ENCODE results near the gene EPB42. TPM values are rescaled to one million over a fixed set of nuclear protein-coding genes. Genes with fewer than 3 reads are reported as not detected.

The EPB42 gene
- total RNA-seq, 1 experiment from 2014 or later, result not detected

GRCh38 chr15:43218908-43219706 is 1.7 kb downstream of the EPB42 start:
- ATAC-seq, result peak; percentile 82
- H3K4me3 ChIP-seq (replicated peaks in 1 of 2; ENCODE audit: low read depth in 1 of 2, low read length in 2 of 2), result no peak overlapping the region
- POLR2A ChIA-PET, result no interaction called here
- no peaks in the 10 kb centered on the region for H3K9me2 ChIP-seq (ENCODE audit: insufficient read depth)
- H4K20me1 ChIP-seq (ENCODE audit: insufficient read depth), result no peaks in the 10 kb centered on the region
- no TSS peak for BruUV-seq (replicated peaks)
- TF ChIP-seq REST (IDR thresholded peaks at IDR 0.05; ENCODE audit: low read depth), result no peak
- no peak for TF ChIP-seq SP1 (IDR thresholded peaks at IDR 0.05; ENCODE audit: low read depth)
- TF ChIP-seq CTCF (IDR thresholded peaks at IDR 0.05 in 2 of 3, conservative IDR thresholded peaks at IDR 0.05 in 1 of 3; ENCODE audit: borderline replicate concordance in 1 of 3, insufficient read depth in 1 of 3, low read depth in 2 of 3, low read length in 2 of 3), result peak in 2 of 3 experiments; percentile 50 to 53; a peak in 4 of 6 replicates
- TF ChIP-seq EGR1 (IDR thresholded peaks at IDR 0.05; ENCODE audit: low read depth), result no peak
- no peaks in the 10 kb centered on the region for H3K27me3 ChIP-seq (ENCODE audit: insufficient read depth, low read length)
- H2AFZ ChIP-seq (ENCODE audit: low read depth, low read length, poor library complexity, severe bottlenecking), result no peak overlapping the region
- no peaks in the 10 kb centered on the region for H3K9me3 ChIP-seq (ENCODE audit: control insufficient read depth in 1 of 2, insufficient read depth in 1 of 2, low read depth in 1 of 2, low read length in 2 of 2)
- H3K79me2 ChIP-seq (ENCODE audit: insufficient read depth, low read length), result no peaks in the 10 kb centered on the region
- H3K36me3 ChIP-seq (ENCODE audit: control insufficient read depth in 1 of 2, insufficient read depth in 2 of 2, low read length in 2 of 2), result no peaks in the 10 kb centered on the region
- H3K9ac ChIP-seq (ENCODE audit: low read length), result no peak overlapping the region
- CTCF ChIA-PET, result no interaction called here
- RAD21 ChIA-PET (ENCODE audit: low non-redundant PET in 1 of 2, low total read pairs in 2 of 2, uncharacterized antibody in 2 of 2, unreplicated experiment in 2 of 2), result no interaction called here
- no peak overlapping the region for H3K27ac ChIP-seq (ENCODE audit: low read depth, low read length)
- DNase-seq (ENCODE audit: low read depth, low spot score), result no peak
- H3K4me1 ChIP-seq (ENCODE audit: control insufficient read depth in 1 of 2, insufficient read depth in 2 of 2, low read length in 2 of 2), result peaks cover 0 to 3% of the 10 kb centered on the region in 2 experiments; a peak in 1 of 4 replicates
- no peak overlapping the region for H3K4me2 ChIP-seq (ENCODE audit: low read length)
- intact Hi-C loops (cut with micrococcal nuclease), result no loop called here

Measured in HCT116 (cell line).